ENCODE data around the gene PLA2G6. TPM values are rescaled to one million over a fixed set of nuclear protein-coding genes. Genes with fewer than 3 reads are reported as not detected.

PLA2G6 gene
- total and polyA plus RNA-seq, 2 of the 13 experiments (the other 11 are each of a cell fraction or from before 2014, with no cell fraction given) = 4.8 to 11.5 TPM

- TF ChIP-seq ASH2L (IDR thresholded peaks at IDR 0.05; ENCODE audit: insufficient read length, low read depth, low read length) (no peak), ZNF615 (CRISPR knock-in tag; IDR thresholded peaks at IDR 0.05; ENCODE audit: borderline replicate concordance) (no peak), ATF5 (CRISPR knock-in tag; IDR thresholded peaks at IDR 0.05; ENCODE audit: low read depth) (no peak), GATAD1 (CRISPR knock-in tag; IDR thresholded peaks at IDR 0.05) (no peak)
Measured at GRCh38 chr22:38163844-38164550, 17.6 kb downstream of the PLA2G6 start (continued).

GRCh38 chr22:38162881-38163843 lies 18.5 kb downstream of the PLA2G6 start:
- H2AFZ ChIP-seq (ENCODE audit: low read length) = no peak overlapping the region
- 66% methylated on average over 12 of the region's 14 CpGs for WGBS (ENCODE audit: low lambda C conversion rate)
- CTCF ChIA-PET (ENCODE audit: low intra/inter-chr PET ratio, low total read pairs) = no interaction called here

More at GRCh38 chr22:38162881-38163843, 18.5 kb downstream of the PLA2G6 start:
- H3K27ac ChIP-seq (ENCODE audit: extremely low read length, insufficient read depth, low read length) = peak overlapping the region; percentile 67
- H4K20me1 ChIP-seq (ENCODE audit: insufficient read depth, low read length) = no peaks in the 10 kb centered on the region
- TF ChIP-seq ZNF883 (CRISPR knock-in tag; IDR thresholded peaks at IDR 0.05; ENCODE audit: not compliant biosample characterization) = peak; percentile 31
- 0 out of 2 replicates have a peak, but pooled peaks have one; percentile 3 for TF ChIP-seq ZMAT3 (CRISPR knock-in tag; conservative IDR thresholded peaks at IDR 0.05)
- no peak for TF ChIP-seq KLF9 (CRISPR knock-in tag; IDR thresholded peaks at IDR 0.05; ENCODE audit: low read depth)
- TF ChIP-seq PRPF4 (IDR thresholded peaks at IDR 0.05; ENCODE audit: low read depth, low read length, poor library complexity, severe bottlenecking) = no peak
- TF ChIP-seq JUND (CRISPR knock-in tag; IDR thresholded peaks at IDR 0.05) = no peak
- 0 out of 2 replicates have a peak, but pooled peaks have one; percentile 17 for TF ChIP-seq ZBTB38 (CRISPR knock-in tag; IDR thresholded peaks at IDR 0.05)
- no peaks in the 10 kb centered on the region for H3K27me3 ChIP-seq (ENCODE audit: control insufficient read depth in 1 of 2, insufficient read depth in 2 of 2, low read length in 2 of 2)
- H3K36me3 ChIP-seq (replicated peaks in 1 of 2; ENCODE audit: control insufficient read depth in 1 of 2, insufficient read depth in 2 of 2, low read length in 2 of 2) = no peaks in the 10 kb centered on the region; a peak in 1 of 5 replicates
- POLR2A ChIA-PET = interaction anchor here (1.1 to 3.6 kb wide), 6 partner anchors 13 to 55 kb away, joined by 3 to 46 read pairs (median 12); partner anchors contain the start of genes BAIAP2L2, MAFF and PLA2G6
- H3K4me3 ChIP-seq (replicated peaks in 1 of 3; ENCODE audit: insufficient read depth in 1 of 3, low read depth in 2 of 3, low read length in 3 of 3) = no peak overlapping the region
- in situ Hi-C loops (cut with HindIII; ENCODE audit: extremely low pct_ligation_motif_present, low pct_unique_long_range_greater_than_20kb) = no loop called here
- intact Hi-C loops (cut with micrococcal nuclease; ENCODE audit: unreplicated experiment) = no loop called here
- ATAC-seq (no peak; the same call in 2 of the 3 replicates), DNase-seq (ENCODE audit: low spot score) (no peak), FAIRE-seq (no peak)
- peaks cover 2% of the 10 kb centered on the region for H3K79me2 ChIP-seq (ENCODE audit: insufficient read depth, low read length)
- H3K4me2 ChIP-seq (ENCODE audit: low read depth, low read length) = peak overlapping the region; percentile 77; the same call in 1 of the 2 replicates
- H3K9me3 ChIP-seq (ENCODE audit: low read length) = no peaks in the 10 kb centered on the region
- H3K4me1 ChIP-seq (ENCODE audit: insufficient read depth, low read length) = peaks cover 39% of the 10 kb centered on the region
- BruUV-seq (replicated peaks) = no TSS peak
- H3K9ac ChIP-seq (ENCODE audit: insufficient read depth, low read depth, low read length) = 0 out of 2 replicates have a peak overlapping the region, but pooled peaks have one; percentile 50
